Fibroblast of skin of right quadriceps (primary cell): ENCODE data around the gene IL4.

Source experiments
- DNase-seq: peaks from one replicate; pipeline ENCODE4 v3.0.0-alpha.2; 2013

The IL4 gene

DNA sequence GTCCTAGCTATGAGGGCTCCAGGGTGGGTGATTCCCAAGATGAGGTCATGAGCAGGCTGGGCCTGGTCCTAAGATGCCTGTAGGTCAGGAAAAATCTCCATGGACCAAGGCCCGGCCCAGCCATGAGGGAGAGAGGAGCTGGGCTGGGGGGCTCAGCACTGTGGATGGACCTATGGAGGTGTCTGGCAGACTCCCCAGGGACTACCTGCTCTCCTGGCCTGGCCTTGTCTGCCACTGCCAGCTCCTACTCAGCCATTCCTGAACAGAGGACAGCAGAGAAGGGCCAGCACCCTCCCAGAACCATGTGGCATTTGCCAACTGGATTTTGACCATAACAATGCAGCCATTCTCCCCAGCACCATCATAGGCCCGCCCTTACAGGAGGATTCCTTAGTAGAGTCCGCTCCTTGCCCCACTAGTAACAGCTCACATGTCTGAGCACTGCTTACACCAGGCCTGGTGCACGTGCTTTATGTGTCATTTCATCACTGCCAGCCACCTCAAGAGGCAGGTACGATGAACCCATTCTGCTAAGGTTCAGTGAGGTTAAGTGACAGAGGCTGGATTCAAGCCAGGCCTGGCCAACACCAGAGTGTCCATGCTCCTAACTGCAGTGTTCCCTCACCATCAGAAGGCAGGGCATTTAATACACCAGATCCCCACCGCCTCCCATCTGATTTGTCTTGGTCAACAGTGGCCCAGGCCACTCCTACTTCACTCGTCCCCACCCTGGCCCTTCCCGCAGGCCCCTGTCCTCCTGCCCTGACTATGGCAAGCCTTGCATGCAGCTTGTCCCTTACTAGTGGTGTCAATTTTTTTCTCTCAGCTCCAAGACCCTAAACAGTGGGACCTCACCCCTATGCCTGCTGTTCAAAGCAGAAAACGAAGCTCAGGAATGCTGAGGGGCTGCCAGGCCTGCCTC is 15.1 kb upstream of the IL4 start:
- DNase-seq, result no peak

DNA sequence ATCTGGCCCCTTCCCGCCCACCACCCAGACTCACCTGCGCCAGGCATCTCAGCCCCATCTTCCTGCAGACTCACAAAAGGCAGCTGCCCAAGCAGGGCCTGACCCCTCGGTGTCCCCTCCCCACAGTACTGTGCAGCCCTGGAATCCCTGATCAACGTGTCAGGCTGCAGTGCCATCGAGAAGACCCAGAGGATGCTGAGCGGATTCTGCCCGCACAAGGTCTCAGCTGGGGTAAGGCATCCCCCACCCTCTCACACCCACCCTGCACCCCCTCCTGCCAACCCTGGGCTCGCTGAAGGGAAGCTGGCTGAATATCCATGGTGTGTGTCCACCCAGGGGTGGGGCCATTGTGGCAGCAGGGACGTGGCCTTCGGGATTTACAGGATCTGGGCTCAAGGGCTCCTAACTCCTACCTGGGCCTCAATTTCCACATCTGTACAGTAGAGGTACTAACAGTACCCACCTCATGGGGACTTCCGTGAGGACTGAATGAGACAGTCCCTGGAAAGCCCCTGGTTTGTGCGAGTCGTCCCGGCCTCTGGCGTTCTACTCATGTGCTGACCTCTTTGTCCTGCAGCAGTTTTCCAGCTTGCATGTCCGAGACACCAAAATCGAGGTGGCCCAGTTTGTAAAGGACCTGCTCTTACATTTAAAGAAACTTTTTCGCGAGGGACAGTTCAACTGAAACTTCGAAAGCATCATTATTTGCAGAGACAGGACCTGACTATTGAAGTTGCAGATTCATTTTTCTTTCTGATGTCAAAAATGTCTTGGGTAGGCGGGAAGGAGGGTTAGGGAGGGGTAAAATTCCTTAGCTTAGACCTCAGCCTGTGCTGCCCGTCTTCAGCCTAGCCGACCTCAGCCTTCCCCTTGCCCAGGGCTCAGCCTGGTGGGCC is 13.9 kb upstream of the IL4 start:
- no peak for DNase-seq

DNA sequence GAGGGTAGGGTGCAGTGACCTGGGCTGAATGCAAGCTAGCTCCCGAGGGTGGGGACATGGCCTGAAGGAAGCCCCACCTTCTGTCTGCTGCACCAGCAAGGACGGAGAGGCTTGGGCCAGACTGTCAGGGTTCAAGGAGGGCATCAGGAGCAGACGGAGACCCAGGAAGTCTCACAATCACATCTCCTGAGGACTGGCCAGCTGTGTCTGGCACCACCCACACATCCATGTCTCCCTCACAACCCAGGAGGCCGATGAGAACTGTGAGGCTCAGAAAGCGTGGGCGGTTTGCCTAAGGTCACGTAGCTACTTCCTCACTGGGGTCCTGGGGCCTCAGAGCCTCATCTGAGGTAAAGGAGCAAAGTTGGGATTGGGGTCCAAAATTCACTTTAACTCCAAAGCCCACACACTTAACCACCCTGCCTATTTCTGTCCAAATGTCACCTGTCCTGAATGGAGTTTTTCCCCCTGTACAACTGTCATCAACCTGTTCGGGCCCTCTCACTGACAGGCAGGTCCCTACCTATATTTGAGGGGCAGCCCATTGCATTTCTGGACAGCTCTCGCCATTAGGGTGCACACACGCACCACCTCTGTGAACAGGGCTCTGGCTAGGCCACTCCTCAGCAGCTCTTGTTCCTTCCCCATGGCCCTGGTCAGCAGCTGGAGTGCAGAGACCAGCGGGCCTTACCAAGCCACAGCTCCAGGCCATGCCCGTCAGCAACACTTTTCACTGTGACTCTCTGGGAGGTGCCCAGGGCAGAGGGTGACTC is 12.4 kb upstream of the IL4 start:
- DNase-seq, result no peak

DNA sequence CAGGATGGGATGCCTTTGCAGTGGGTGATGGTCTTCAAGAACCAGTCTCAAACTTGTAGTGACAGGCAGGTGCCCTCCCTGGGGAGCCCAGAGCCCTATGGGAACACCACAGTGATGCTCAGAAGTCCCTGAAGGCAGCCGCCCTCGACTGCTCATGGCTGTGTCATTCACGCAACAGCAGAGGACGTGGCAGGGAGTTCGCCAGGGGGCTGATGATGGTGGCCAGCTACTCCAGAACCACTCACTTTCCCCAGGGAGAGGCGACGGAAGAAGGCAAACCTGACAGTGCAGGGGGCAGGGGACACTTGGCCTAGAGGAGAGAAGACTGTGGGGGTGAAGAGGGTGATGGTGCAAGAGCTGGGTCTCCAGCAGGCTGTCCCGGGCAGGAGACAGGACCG is 11.8 kb upstream of the IL4 start:
- no peak for DNase-seq

DNA sequence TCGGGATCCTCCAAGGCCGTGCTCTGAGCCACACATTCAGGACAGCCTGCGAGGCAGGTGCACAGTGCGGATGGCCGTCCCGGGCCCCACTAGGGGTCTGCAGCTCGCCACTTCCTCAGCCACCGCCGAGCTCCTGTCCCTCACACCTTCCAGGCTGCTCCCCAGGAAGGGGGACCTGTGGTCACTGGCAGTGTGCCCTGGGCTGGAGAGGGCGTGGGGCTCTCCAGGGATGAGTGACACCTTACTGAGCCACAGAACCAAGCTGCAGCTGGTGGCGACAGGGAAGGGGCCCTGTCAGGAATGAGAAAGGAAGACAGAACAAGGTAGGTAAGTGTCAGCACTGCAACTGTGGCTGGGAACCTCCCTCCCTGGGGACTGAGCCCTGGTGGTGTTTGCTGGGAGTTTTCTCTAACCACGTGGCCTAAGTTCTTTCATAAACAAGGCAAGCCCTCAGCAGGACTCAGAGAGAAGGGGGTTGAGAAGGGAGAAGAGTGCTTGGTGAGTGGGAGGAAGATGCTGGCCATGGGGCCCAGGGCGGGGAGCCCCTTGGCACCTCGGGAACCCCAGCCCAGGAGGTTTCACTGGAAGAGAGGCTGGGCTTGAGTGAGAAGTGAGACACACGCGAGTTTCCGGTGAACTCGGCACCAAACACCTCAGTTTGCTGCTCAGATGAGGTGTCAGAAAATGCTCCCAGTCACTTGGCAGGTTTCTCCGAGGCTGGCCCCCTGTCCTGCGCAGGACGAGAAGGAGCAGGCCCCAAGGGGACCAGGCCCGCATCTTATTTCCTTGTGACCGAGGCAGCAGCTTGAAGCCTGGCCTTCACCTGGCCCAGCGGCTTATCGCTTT is 10.6 kb upstream of the IL4 start:
- DNase-seq, result peak; percentile 8

DNA sequence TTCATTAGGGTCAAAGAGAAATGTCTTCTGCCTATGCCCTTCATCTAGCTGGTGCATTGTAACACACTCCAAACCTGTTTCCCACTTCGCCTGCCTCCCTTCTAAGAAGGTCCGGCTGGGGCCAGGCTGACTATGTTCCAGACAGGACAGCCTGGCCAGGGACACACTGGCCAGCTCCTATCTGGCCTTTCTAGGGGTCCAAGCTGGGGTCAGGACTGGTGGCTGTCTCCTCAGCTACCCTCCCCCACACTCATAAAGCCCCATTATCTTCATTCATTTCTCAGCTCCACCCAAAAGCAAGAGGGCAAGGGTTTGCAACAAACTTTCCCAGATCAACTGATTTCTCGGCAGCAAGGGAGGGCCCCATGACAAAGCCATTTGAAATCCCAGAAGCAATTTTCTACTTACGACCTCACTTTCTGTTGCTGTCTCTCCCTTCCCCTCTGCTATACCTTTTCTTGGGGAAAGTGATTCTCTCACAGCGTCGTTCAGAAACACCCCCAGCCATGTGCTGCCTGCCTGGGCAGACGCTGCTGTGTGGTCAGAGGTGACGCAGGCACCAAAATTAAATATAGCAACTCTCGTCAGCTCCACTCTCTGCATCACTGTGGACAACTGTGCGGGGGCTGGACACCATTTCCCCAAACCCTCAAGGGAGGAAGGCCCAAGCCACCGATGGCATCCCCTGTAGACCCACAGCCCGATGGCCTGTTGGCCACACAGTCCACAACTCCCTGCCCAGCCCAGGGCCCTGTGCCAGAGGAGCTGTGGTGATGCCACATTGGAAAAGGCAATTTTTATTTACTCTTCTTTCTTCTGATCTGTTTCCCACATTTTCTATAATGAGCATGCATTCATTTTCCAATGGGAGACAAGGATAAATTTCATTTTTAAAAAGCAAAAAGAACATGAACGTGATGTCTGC is 9.8 kb upstream of the IL4 start:
- no peak for DNase-seq

DNA sequence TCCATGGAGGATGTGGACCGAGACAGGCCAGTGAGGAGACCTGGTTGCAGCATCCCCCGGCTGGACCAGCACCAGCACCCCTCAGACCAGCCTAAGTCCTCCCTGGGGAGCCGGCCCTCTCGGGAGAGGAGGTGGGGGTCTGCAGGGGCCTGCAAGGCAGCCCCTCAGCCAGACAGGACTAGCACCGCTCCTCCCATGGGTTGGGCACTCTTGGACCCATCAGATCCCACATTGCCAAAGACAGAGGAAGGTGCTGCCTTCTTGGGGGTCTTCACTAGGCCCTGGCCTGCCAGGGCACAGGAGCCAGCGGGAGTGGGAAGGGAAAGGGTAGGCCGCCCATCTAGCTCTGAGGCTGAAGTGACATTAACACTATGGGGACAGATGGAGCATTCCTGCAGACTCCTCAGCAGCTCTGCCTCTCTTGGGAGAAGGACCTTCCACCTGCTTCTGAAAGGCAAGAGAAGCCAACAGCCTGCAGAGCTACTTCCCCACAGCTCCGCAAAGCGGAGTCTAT is 9.0 kb upstream of the IL4 start:
- no peak for DNase-seq

DNA sequence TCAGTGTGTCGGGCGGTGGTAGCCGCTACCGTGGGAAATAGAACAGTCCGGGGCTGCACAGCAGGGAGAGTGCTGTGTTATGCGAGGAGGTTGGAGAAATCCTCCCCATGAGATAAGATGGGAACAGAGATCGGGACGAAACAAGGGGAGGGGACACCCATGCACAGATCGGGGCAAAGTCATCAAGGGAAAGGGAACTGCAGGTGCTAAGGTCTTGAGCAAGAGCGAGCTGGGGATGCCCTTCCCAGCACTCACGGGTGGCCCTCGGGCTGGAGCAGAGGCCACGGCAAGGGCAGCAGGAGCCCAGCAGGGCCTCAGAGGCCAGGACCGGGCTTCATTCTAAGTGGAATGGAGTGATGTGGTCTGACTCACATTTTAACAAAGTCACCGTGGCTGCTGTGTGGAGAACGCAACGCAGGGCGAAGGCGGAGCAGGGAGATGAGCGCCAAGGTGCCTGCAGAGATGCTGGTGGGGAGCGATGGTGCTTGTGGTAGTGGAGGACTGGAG is 8.2 kb upstream of the IL4 start:
- no peak for DNase-seq

DNA sequence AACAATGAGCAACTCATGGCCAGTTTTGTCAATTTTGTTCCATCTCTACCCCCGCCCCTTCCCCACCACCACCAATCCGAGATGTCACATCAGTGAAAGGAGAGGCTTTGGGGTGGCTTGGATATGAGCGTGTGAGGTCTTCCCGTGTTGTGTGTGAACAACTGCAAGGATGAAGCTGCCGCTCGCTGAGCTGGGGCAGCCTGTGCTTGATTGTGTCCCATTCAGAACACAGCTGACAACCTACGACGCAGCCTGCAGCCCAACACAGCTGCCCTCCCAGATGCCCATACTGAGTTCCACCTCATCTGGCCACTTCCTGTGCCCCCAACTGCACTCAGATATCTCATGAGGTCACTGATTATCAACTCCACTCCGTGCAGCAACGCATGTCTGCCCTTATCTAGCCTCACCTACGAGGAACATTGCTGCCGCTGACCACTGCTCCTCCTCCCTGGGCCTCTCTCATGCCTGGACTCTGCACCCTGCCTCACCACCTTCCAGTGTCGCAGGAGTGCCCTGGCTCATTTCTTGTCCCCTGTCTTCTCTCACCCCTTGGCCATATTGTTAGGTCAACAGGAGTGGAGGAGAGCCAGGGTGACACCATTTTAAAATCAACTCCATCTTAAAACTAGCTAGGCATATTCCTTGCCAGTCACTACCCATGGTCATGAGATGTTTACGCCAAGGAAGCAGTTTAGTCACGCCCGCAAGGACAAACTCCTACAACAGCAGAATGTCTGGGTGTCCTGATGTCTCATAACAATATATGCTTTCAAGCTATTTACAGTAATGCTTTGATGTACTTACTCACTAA is 7.3 kb upstream of the IL4 start:
- DNase-seq, result no peak

DNA sequence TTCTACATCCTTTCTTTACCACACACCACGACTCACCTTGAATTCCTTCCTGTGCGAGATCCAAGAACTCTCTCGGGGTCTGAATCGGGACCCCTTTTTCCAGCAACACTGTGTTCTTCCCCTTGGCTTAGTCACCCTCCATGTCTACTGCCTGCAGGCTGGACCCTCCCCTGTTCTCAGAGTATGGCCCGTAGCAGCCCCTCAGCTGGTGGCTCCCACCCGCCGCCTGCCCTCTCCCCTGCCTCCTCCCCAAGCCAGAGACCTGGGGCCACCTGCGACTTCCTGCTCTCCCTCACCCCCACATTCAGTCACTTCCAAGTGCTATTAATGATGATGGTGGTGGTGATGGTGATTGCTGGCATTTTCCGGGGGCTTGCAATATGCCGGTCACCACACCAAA is 6.5 kb upstream of the IL4 start:
- DNase-seq, result no peak

DNA sequence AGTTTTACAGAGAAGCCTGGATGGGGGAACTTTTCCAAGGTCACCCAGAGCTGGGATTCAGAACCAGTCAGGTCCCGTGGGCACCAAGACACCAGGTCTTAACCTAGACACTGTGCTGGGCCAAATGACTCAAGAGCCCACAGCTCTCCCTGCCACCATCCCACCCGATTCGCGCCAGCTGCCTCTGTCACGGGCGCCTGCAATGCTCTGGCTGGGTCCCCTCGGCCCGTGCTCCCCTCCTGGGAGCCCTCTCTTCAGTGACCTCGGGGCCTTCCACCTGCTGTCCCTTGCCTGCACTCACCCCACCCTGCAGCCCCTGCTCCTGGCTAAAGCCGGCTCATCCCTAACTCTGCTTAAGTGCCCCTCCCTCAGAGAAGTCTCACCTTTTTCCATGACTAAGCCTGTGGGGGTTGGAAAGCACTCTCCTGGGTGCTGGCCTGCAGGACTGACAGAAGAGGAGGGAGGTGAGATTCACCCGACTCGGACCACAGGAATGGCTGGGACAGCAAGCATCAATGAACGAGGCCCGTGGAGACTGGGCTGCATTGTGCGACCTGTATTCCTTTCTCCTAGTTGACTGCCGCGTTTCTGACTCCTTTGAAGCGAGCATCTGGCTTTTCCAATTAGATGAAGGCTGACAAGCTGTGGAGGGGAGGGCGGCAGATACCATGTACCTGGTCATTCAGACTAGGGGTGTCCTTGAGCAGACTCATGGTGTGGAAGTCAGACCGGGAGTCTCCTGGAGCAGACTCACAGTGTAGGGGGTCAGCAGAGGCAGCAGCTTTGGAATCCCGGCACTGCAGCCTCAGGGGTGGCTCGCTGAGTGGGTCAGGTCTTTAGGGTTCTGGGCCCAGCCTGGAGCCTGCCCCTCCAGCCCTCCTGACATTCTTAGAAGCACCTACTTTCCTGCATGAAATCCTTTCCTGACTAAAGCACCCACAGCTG is 5.8 kb upstream of the IL4 start:
- no peak for DNase-seq

DNA sequence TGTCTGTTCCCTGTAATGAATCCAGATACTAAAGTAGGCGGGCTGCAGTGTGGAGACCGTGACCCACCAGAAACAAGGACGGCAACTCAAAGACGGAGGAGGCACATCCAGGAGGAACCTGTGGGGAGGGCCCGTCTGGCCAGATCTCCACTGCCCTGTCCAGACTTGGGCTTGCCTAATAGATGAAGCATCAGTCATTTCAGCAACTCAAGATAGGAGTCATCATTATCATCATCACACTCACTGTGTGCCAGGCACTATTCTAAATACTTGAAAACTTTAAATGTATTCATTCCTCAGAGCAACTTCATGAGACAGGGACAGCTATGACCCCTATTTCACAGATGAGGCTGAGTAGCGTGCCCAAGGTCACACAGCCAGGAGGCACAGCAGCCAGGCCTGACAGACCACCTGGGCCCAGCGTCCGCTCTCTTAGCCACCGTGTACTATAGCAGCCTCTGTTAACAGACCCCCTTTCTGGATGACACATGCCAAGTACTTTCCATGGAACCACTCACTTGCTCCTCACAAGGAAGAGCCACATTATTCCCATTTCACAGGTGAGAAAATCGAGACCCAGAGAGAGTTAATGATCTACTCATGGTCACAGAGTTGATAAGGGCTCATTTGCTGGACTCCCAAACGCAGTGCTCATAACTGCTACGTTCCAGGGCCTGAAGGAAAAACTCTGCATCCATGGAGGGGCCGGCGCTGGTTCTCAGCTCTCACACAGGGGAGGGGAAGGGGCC is 4.9 kb upstream of the IL4 start:
- DNase-seq, result no peak

DNA sequence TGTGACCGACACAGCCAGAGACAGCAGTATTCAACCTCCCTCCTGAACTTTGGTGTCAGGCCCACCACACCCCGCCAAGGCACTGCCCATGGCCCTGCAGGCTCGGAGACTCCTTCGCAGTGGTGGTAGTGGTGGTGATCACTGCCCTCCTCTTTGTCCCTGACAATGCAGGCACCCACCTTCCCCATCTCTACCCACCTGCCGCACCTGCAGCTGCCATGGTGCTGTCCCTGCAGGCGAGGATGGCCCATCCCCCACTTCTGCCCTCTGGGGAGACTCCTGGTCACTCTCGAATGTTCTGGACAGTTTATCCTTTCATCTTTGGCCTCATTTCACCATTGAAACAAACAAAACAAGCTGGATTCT is 4.4 kb upstream of the IL4 start:
- DNase-seq, result no peak

DNA sequence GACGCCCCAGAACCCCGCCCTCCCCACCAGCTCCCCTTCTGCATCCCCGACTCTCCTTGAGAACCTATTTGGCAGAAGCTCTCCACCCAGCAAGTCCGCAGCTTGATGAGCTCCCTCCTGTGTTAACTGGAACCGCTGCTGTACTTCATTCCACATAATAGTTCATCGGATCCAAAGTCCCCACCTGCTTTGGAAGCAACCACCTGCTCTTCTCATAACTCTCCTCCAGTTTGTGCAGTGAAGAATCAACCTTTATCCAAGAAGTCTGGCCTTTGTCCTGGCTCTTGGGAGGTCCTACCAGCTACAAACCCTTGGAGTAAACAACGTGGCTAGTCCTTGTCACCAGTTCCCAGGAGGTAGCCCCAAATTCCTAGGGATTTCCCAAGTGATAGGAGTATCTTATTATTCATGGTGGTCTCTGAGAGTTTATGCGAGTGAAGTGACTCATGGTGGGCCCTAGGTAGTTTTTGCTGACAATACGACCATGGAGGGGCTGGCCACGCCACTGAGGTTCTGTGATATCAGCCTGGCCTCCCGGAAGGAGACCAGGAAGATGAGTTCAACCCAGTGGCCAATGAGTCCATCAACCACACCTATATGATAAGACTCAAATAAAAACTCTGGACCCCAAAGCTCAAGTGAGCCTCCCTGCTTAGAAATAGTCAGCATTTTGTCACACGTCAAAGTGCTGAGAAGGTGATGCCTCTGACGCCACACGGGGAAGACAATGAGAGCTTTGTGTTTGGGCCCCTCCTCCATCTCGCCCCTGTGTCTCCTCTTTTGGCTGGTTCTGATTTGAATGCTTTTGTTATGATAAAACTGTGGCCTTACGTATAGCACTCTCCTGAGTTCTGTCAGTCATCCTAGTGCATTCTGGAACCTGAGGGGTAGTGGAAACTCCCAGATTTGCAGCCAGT is 3.6 kb upstream of the IL4 start:
- no peak for DNase-seq

DNA sequence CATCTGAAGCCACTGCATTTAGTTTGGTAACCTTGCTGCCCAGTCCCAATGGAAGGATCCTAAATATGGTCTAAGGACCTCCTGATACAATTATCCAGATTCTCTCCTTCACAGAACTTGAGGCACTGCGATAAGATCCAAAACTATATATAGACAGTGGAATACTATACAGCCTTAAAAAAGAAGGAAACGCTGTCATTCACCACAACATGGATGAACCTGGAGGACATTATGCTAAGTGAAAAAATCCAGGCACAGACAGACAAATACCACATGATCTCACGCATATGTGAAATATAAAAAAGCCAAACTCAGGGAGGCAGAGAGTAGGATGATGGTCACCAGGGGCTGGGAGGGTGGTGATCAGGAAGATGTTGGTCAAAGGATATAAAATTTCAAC is 2.8 kb upstream of the IL4 start:
- no peak for DNase-seq

DNA sequence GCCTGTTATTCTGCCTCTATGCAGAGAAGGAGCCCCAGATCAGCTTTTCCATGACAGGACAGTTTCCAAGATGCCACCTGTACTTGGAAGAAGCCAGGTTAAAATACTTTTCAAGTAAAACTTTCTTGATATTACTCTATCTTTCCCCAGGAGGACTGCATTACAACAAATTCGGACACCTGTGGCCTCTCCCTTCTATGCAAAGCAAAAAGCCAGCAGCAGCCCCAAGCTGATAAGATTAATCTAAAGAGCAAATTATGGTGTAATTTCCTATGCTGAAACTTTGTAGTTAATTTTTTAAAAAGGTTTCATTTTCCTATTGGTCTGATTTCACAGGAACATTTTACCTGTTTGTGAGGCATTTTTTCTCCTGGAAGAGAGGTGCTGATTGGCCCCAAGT is 301 bp upstream of the IL4 start:
- DNase-seq, result no peak
